ENCODE measurements around the gene SPECC1L. TPM values are rescaled to one million over a fixed set of nuclear protein-coding genes. Genes with fewer than 3 reads are reported as not detected.
"Not testable (repeated sequence)": the region's sequence is repeated elsewhere in the genome, so short reads cannot be mapped to it uniquely, and the experiment has no call there.

The SPECC1L gene
- total and polyA plus RNA-seq, 2 of the 8 experiments (the other 6 are each of a cell fraction or from before 2014, with no cell fraction given), result 15.7 to 61.6 TPM

GRCh38 chr22:24294913-24295312 lies 24.3 kb downstream of the SPECC1L start:
- H3K27me3 ChIP-seq (replicated peaks in 1 of 4; ENCODE audit: control insufficient read depth in 3 of 4, extremely low read depth in 1 of 4, insufficient read depth in 3 of 4, low read length in 3 of 4); H2AFZ ChIP-seq (ENCODE audit: low read length); H2BK120ac ChIP-seq (replicated peaks; ENCODE audit: low read depth, low read length); H2BK20ac ChIP-seq (ENCODE audit: low read length); H3K56ac ChIP-seq (replicated peaks; ENCODE audit: insufficient read length, low read depth, low read length); H3K36me3 ChIP-seq (ENCODE audit: control insufficient read depth in 2 of 4, insufficient read depth in 4 of 4, low read length in 3 of 4); H3K14ac ChIP-seq (ENCODE audit: insufficient read length); FAIRE-seq; H3K18ac ChIP-seq (ENCODE audit: extremely low read depth, low read length); POLR2A ChIA-PET (ENCODE audit: partially characterized antibody); H3K9me3 ChIP-seq (ENCODE audit: insufficient read depth in 2 of 2, low read depth in 1 of 2, low read length in 1 of 2); H3K79me1 ChIP-seq (ENCODE audit: low read depth, low read length); H2BK15ac ChIP-seq (ENCODE audit: low read length); H3K9ac ChIP-seq (replicated peaks in 1 of 4; ENCODE audit: extremely low read depth in 1 of 4, low read depth in 3 of 4, low read length in 3 of 4); H3K4me1 ChIP-seq (replicated peaks in 1 of 4; ENCODE audit: control insufficient read depth in 3 of 4, insufficient read depth in 4 of 4, low read length in 3 of 4); H4K8ac ChIP-seq (ENCODE audit: extremely low read depth, insufficient read depth, low read length); H3K23me2 ChIP-seq (ENCODE audit: low read depth, low read length); H4K20me1 ChIP-seq (replicated peaks in 1 of 2; ENCODE audit: control insufficient read depth in 1 of 2, insufficient read depth in 2 of 2, low read length in 2 of 2); H3K27ac ChIP-seq (ENCODE audit: low read depth, low read length); CTCF ChIA-PET (ENCODE audit: partially characterized antibody); H4K91ac ChIP-seq (replicated peaks; ENCODE audit: insufficient read length, low read length); H3K4ac ChIP-seq (replicated peaks; ENCODE audit: insufficient read length, low read depth, low read length); H2BK5ac ChIP-seq (ENCODE audit: low read depth, low read length); DNase-seq (ENCODE audit: low read depth in 1 of 2, low spot score in 2 of 2); H3K4me3 ChIP-seq (ENCODE audit: extremely low read depth in 1 of 4, insufficient read depth in 2 of 4, low read depth in 3 of 4, low read length in 4 of 4); H2AK5ac ChIP-seq (ENCODE audit: low read depth, low read length); H2BK12ac ChIP-seq (ENCODE audit: low read depth, low read length); H3K4me2 ChIP-seq (ENCODE audit: insufficient read depth in 1 of 2, low read depth in 2 of 2, low read length in 2 of 2); H3K23ac ChIP-seq (ENCODE audit: insufficient read length); H4K5ac ChIP-seq (ENCODE audit: insufficient read length, low read depth, low read length): not testable (repeated sequence)
- 100% methylated on average over 1 of the region's 1 CpG; no CpG with 5 or more reads in 1 of the 2 experiments for WGBS, 2 experiments (ENCODE audit: extremely low coverage in 1 of 2, insufficient coverage in 1 of 2, insufficient read length in 1 of 2, insufficient replicate concordance in 2 of 2, low coverage in 1 of 2, low lambda C conversion rate in 2 of 2, missing lambda C conversion rate in 1 of 2)
- H3K79me2 ChIP-seq (ENCODE audit: control insufficient read depth in 1 of 2, insufficient read depth in 2 of 2, low read length in 2 of 2), result peaks cover 0 to 49% of the 10 kb centered on the region in 2 experiments; a peak in 3 of 4 replicates

GRCh38 chr22:24298497-24299155 lies 28.0 kb downstream of the SPECC1L start:
- H2BK15ac ChIP-seq (ENCODE audit: low read length); CTCF ChIA-PET (ENCODE audit: partially characterized antibody); H3K9me3 ChIP-seq (ENCODE audit: insufficient read depth in 2 of 2, low read depth in 1 of 2, low read length in 1 of 2); H2AK5ac ChIP-seq (ENCODE audit: low read depth, low read length); H4K91ac ChIP-seq (replicated peaks; ENCODE audit: insufficient read length, low read length); H4K5ac ChIP-seq (ENCODE audit: insufficient read length, low read depth, low read length); H2BK120ac ChIP-seq (replicated peaks; ENCODE audit: low read depth, low read length); H3K9ac ChIP-seq (replicated peaks in 1 of 4; ENCODE audit: extremely low read depth in 1 of 4, low read depth in 3 of 4, low read length in 3 of 4); H3K79me1 ChIP-seq (ENCODE audit: low read depth, low read length); H3K4me2 ChIP-seq (ENCODE audit: insufficient read depth in 1 of 2, low read depth in 2 of 2, low read length in 2 of 2); H3K23me2 ChIP-seq (ENCODE audit: low read depth, low read length); H2BK5ac ChIP-seq (ENCODE audit: low read depth, low read length); H4K8ac ChIP-seq (ENCODE audit: extremely low read depth, insufficient read depth, low read length); H3K27me3 ChIP-seq (replicated peaks in 1 of 4; ENCODE audit: control insufficient read depth in 3 of 4, extremely low read depth in 1 of 4, insufficient read depth in 3 of 4, low read length in 3 of 4); H3K4ac ChIP-seq (replicated peaks; ENCODE audit: insufficient read length, low read depth, low read length); DNase-seq (ENCODE audit: low read depth in 1 of 2, low spot score in 2 of 2); H2BK12ac ChIP-seq (ENCODE audit: low read depth, low read length); H3K4me1 ChIP-seq (replicated peaks in 1 of 4; ENCODE audit: control insufficient read depth in 3 of 4, insufficient read depth in 4 of 4, low read length in 3 of 4); H3K23ac ChIP-seq (ENCODE audit: insufficient read length); H3K56ac ChIP-seq (replicated peaks; ENCODE audit: insufficient read length, low read depth, low read length); H4K20me1 ChIP-seq (replicated peaks in 1 of 2; ENCODE audit: control insufficient read depth in 1 of 2, insufficient read depth in 2 of 2, low read length in 2 of 2); H2BK20ac ChIP-seq (ENCODE audit: low read length); H3K18ac ChIP-seq (ENCODE audit: extremely low read depth, low read length); FAIRE-seq; H2AFZ ChIP-seq (ENCODE audit: low read length); POLR2A ChIA-PET (ENCODE audit: partially characterized antibody); H3K4me3 ChIP-seq (ENCODE audit: extremely low read depth in 1 of 4, insufficient read depth in 2 of 4, low read depth in 3 of 4, low read length in 4 of 4); H3K27ac ChIP-seq (ENCODE audit: low read depth, low read length); H3K14ac ChIP-seq (ENCODE audit: insufficient read length): not testable (repeated sequence)
- peaks cover 0 to 37% of the 10 kb centered on the region in 2 experiments; a peak in 2 of 4 replicates for H3K79me2 ChIP-seq (ENCODE audit: control insufficient read depth in 1 of 2, insufficient read depth in 2 of 2, low read length in 2 of 2)
- peaks cover 3 to 14% (median 9%) of the 10 kb centered on the region in 4 experiments; a peak in 7 of 8 replicates for H3K36me3 ChIP-seq (ENCODE audit: control insufficient read depth in 2 of 4, insufficient read depth in 4 of 4, low read length in 3 of 4)
- 85% methylated on average over 4 of the region's 4 CpGs; no CpG with 5 or more reads in 1 of the 2 experiments for WGBS, 2 experiments (ENCODE audit: extremely low coverage in 1 of 2, insufficient coverage in 1 of 2, insufficient read length in 1 of 2, insufficient replicate concordance in 2 of 2, low coverage in 1 of 2, low lambda C conversion rate in 2 of 2, missing lambda C conversion rate in 1 of 2)
